Duodenal mucosa (tissue), 2 donors: Measurements from ENCODE around the gene SLC7A14.
A peak's percentile ranks its signal among the peaks of the same experiment; 100 is the strongest.

Source experiments
- H3K27ac ChIP-seq: one replicate; pipeline ENCODE4 v1.7.0; 2013; ENCODE audit warnings: low read depth, low read length
- H3K27me3 ChIP-seq, 2 donors: one replicate each; pipeline ENCODE4 v1.7.0; 2013; ENCODE audit warnings: low read length in 2 of 2, control low read depth in 1 of 2; ENCODE audit not compliant: insufficient read depth in 2 of 2, control insufficient read depth in 1 of 2
- H3K36me3 ChIP-seq, 2 donors: one replicate each; pipeline ENCODE4 v1.7.0; 2013; ENCODE audit warnings: low read length in 2 of 2, control low read depth in 1 of 2; ENCODE audit not compliant: insufficient read depth in 2 of 2, control insufficient read depth in 1 of 2
- H3K4me1 ChIP-seq, 2 donors: one replicate each; pipeline ENCODE4 v1.7.0; 2013; ENCODE audit warnings: low read length in 2 of 2, control low read depth in 1 of 2; ENCODE audit not compliant: insufficient read depth in 2 of 2, control insufficient read depth in 1 of 2
- H3K4me3 ChIP-seq, 2 donors: one replicate each; pipeline ENCODE4 v1.7.0; 2013; ENCODE audit warnings: low read length in 2 of 2, low read depth in 1 of 2
- H3K9ac ChIP-seq, 2 donors: one replicate each; pipeline ENCODE4 v1.7.0; 2013; ENCODE audit warnings: low read length in 2 of 2, low read depth in 1 of 2
- H3K9me3 ChIP-seq, 2 donors: one replicate each; pipeline ENCODE4 v1.7.0; 2013; ENCODE audit warnings: low read length in 2 of 2, control low read depth in 1 of 2; ENCODE audit not compliant: control insufficient read depth in 1 of 2

SLC7A14 gene

GRCh38 chr3:170585937-170586310 is at the start of gene SLC7A14:
Gene SLC7A14, minus strand, starts transcription at chr3:170586075. Its CDS starts 59,139 bp downstream, at chr3:170526936.
- Histone ChIP-seq H3K4me1 (peaks cover 0 to 5% of the 10 kb centered on the region in 2 donors), H3K4me3 (peak within 1 kb of the TSS in 1 of 2 donors; percentile 24), H3K9ac (no peak within 1 kb of the TSS), H3K9me3 (no peaks in the 10 kb centered on the region), H3K27me3 (peaks cover 22 to 37% of the 10 kb centered on the region in 2 donors), H3K36me3 (no peaks in the 10 kb centered on the region), H3K27ac (no peak within 1 kb of the TSS)

DNA sequence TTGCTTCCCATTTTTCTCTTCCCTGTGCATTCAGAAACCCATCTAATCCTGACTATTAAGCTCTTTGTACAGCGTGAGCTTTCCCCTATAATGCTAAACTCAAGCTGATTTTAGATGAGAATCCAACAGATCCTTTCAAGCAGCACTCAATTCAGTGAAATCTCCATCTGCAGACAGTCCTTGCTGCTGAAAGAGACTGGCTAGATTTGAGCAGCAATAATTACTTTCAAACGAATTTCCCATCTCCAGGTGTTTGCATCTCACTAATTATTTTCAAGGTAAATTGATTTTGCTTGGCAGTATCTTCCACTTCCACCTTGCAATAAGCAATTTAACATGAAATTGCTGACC is 49.5 kb upstream of the SLC7A14 start:
- H3K27ac ChIP-seq: no peak overlapping the region
- no peaks in the 10 kb centered on the region for H3K9me3 ChIP-seq
- H3K27me3 ChIP-seq: no peaks in the 10 kb centered on the region
- H3K4me3 ChIP-seq: no peak overlapping the region
- H3K9ac ChIP-seq: no peak overlapping the region
- H3K4me1 ChIP-seq: peaks cover 9 to 13% of the 10 kb centered on the region in 2 donors
- no peaks in the 10 kb centered on the region for H3K36me3 ChIP-seq

GRCh38 chr3:170634663-170635384 is 48.9 kb upstream of the SLC7A14 start:
- no peaks in the 10 kb centered on the region for H3K27me3 ChIP-seq
- no peaks in the 10 kb centered on the region for H3K9me3 ChIP-seq
- no peaks in the 10 kb centered on the region for H3K36me3 ChIP-seq
- no peak overlapping the region for H3K27ac ChIP-seq
- H3K4me1 ChIP-seq: peaks cover 9 to 13% of the 10 kb centered on the region in 2 donors
- H3K4me3 ChIP-seq: no peak overlapping the region
- no peak overlapping the region for H3K9ac ChIP-seq

GRCh38 chr3:170633573-170633972 is 47.7 kb upstream of the SLC7A14 start:
- Histone ChIP-seq H3K4me1 (peaks cover 9 to 13% of the 10 kb centered on the region in 2 donors), H3K4me3 (no peak overlapping the region), H3K27me3 (no peaks in the 10 kb centered on the region), H3K27ac (no peak overlapping the region), H3K36me3 (no peaks in the 10 kb centered on the region), H3K9me3 (no peaks in the 10 kb centered on the region), H3K9ac (no peak overlapping the region)

DNA sequence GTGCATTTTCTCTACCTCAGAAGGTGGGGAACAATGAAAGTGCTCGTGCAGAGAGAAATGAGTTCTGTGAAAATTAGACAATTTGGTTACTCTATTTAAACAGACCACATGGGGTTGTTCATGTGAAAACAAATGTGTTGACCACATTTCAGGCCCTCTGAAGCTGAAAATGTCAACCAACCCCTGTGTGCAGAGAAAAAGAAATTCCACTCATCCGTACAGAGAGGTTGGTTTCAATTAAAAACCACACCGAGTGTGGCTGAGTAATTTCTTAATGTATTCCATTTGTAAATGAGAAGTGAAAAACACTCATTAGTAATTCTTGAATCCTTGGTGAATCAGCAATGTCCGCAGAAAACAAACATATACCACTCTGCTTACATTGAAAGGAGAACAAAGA is 46.9 kb upstream of the SLC7A14 start:
- Histone ChIP-seq H3K27me3 (no peaks in the 10 kb centered on the region), H3K27ac (no peak overlapping the region), H3K9ac (no peak overlapping the region), H3K4me3 (no peak overlapping the region), H3K4me1 (peaks cover 9 to 13% of the 10 kb centered on the region in 2 donors), H3K36me3 (no peaks in the 10 kb centered on the region), H3K9me3 (no peaks in the 10 kb centered on the region)

DNA sequence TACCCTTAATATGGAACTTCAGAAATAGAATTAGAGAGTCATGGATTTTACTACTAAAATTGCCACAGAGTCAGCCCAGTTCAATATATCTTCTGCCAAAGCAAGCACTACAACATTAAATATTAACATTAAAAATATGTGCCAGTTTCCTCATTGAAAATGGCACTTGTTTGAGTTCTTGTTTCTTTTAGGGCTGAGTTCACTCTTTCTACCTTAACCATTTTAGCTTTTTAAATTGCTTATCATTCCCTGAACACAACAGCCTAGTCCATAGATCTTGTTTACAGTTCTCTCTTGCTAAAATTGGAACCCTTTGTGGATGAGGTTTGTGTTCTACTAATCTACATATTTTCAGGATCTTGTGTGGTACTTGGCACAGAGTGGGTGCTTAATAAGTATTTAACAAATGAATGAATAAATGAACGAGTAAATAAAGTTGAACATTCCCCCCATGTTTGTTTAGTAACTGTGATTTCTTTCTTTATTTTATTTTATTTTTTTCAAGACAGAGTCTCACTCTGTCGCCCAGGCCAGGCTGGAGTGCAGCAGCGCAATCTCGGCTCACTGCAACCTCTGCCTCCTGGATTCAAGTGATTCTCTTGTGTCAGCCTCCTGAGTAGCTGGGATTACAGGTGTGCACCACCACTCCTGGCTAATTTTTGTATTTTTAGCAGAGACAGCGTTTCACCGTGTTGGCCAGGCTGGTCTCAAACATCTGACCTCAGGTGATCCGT is 46.0 kb upstream of the SLC7A14 start:
- no peaks in the 10 kb centered on the region for H3K27me3 ChIP-seq
- H3K4me3 ChIP-seq: no peak overlapping the region
- peaks cover 9 to 13% of the 10 kb centered on the region in 2 donors for H3K4me1 ChIP-seq
- no peaks in the 10 kb centered on the region for H3K9me3 ChIP-seq
- no peak overlapping the region for H3K9ac ChIP-seq
- H3K27ac ChIP-seq: no peak overlapping the region
- H3K36me3 ChIP-seq: no peaks in the 10 kb centered on the region

DNA sequence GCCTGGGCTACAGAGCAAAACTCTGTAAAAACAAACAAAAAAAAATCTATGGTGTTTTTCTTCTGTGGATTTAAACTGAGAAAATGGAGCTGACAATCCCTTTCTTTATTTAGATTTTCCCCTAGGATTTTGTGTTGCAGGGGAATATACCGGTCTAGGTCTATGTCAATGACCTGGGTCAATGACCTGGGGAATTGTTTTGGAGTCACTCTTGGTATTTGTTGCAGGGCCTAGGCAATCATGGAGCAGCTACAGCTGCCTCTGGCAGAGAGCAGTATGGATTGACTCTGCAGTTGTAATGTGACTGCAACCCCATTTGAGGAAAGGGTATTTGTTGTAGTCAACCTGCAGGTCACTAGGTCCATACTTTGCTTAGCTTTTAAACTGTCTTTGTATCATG is 37.6 kb upstream of the SLC7A14 start:
- Histone ChIP-seq H3K9ac (no peak overlapping the region), H3K27me3 (no peaks in the 10 kb centered on the region), H3K4me3 (no peak overlapping the region), H3K27ac (no peak overlapping the region), H3K4me1 (no peaks in the 10 kb centered on the region), H3K36me3 (no peaks in the 10 kb centered on the region), H3K9me3 (peaks cover 0 to 2% of the 10 kb centered on the region in 2 donors)

- Histone ChIP-seq H3K4me1 (no peaks in the 10 kb centered on the region), H3K4me3 (no peak overlapping the region), H3K27ac (no peak overlapping the region)
Observed at GRCh38 chr3:170622369-170623159, 36.7 kb upstream of the SLC7A14 start.

GRCh38 chr3:170621256-170621655 is 35.4 kb upstream of the SLC7A14 start:
- no peaks in the 10 kb centered on the region for H3K36me3 ChIP-seq
- no peak overlapping the region for H3K27ac ChIP-seq
- no peaks in the 10 kb centered on the region for H3K27me3 ChIP-seq
- H3K4me3 ChIP-seq: no peak overlapping the region
- peaks cover 0 to 2% of the 10 kb centered on the region in 2 donors for H3K9me3 ChIP-seq
- H3K9ac ChIP-seq: no peak overlapping the region
- no peaks in the 10 kb centered on the region for H3K4me1 ChIP-seq

More at GRCh38 chr3:170622369-170623159, 36.7 kb upstream of the SLC7A14 start:
- H3K27me3 ChIP-seq: no peaks in the 10 kb centered on the region
- no peak overlapping the region for H3K9ac ChIP-seq
- no peaks in the 10 kb centered on the region for H3K36me3 ChIP-seq
- peaks cover 0 to 2% of the 10 kb centered on the region in 2 donors for H3K9me3 ChIP-seq
